ENCODE data around the gene SPACA6.

Gene SPACA6

GRCh38 chr19:51742789-51743188 lies 49.7 kb downstream of the SPACA6 start:
- no peak overlapping the region for H3K4me3 ChIP-seq (replicated peaks; ENCODE audit: low read depth, low read length)
- DNase-seq (ENCODE audit: extremely low read depth, low read depth), result no peak
- TF ChIP-seq CTCF (IDR thresholded peaks at IDR 0.05; ENCODE audit: low read depth, low read length, missing control alignments), result no peak

- H3K4me3 ChIP-seq (replicated peaks; ENCODE audit: low read depth, low read length), result no peak overlapping the region
- DNase-seq (ENCODE audit: extremely low read depth, low read depth), result no peak
- TF ChIP-seq CTCF (IDR thresholded peaks at IDR 0.05; ENCODE audit: low read depth, low read length, missing control alignments), result no peak
Measured at GRCh38 chr19:51743405-51743804, 50.3 kb downstream of the SPACA6 start.

GRCh38 chr19:51746731-51747130 lies 53.6 kb downstream of the SPACA6 start:
- no peak for DNase-seq (ENCODE audit: extremely low read depth, low read depth)
- no peak for TF ChIP-seq CTCF (IDR thresholded peaks at IDR 0.05; ENCODE audit: low read depth, low read length, missing control alignments)
- H3K4me3 ChIP-seq (replicated peaks; ENCODE audit: low read depth, low read length), result no peak overlapping the region

- TF ChIP-seq CTCF (IDR thresholded peaks at IDR 0.05; ENCODE audit: low read depth, low read length, missing control alignments), result no peak
- H3K4me3 ChIP-seq (replicated peaks; ENCODE audit: low read depth, low read length), result no peak overlapping the region
- no peak for DNase-seq (ENCODE audit: extremely low read depth, low read depth)
Measured at GRCh38 chr19:51749979-51750378, 56.8 kb downstream of the SPACA6 start.

- no peak overlapping the region for H3K4me3 ChIP-seq (replicated peaks; ENCODE audit: low read depth, low read length)
- DNase-seq (ENCODE audit: extremely low read depth, low read depth), result no peak
- TF ChIP-seq CTCF (IDR thresholded peaks at IDR 0.05; ENCODE audit: low read depth, low read length, missing control alignments), result no peak
Measured at GRCh38 chr19:51750400-51751094, 57.4 kb downstream of the SPACA6 start.

GRCh38 chr19:51751655-51752054 lies 58.5 kb downstream of the SPACA6 start, which contains the start of gene FPR1:
TSS of gene FPR1 (minus strand) at chr19:51751878. CDS start at chr19:51746994, 4,884 bp downstream.
- DNase-seq (ENCODE audit: extremely low read depth, low read depth), result no peak
- no peak for TF ChIP-seq CTCF (IDR thresholded peaks at IDR 0.05; ENCODE audit: low read depth, low read length, missing control alignments)
- no peak within 1 kb of the TSS for H3K4me3 ChIP-seq (replicated peaks; ENCODE audit: low read depth, low read length)

GRCh38 chr19:51754109-51754508 lies 61.0 kb downstream of the SPACA6 start:
- no peak for DNase-seq (ENCODE audit: extremely low read depth, low read depth)
- H3K4me3 ChIP-seq (replicated peaks; ENCODE audit: low read depth, low read length), result no peak overlapping the region
- no peak for TF ChIP-seq CTCF (IDR thresholded peaks at IDR 0.05; ENCODE audit: low read depth, low read length, missing control alignments)
